Measurements from ENCODE around the gene JAG1. TPM values are rescaled to one million over a fixed set of nuclear protein-coding genes. Genes with fewer than 3 reads are reported as not detected.

Gene JAG1
- total and polyA plus RNA-seq, 2 donors from 2014 or later: 18.0 to 132 TPM

GRCh38 chr20:10668677-10669368 is 5.0 kb downstream of the JAG1 start:
- Histone ChIP-seq H3K36me3 (ENCODE audit: control insufficient read depth in 2 of 3, insufficient read depth in 3 of 3, low read length in 3 of 3) (peaks cover 0 to 15% (median 4%) of the 10 kb centered on the region in 3 donors), H3K9ac (ENCODE audit: low read length in 3 of 3) (peak overlapping the region in 1 of 3 donors; percentile 24), H3K9me3 (ENCODE audit: control insufficient read depth in 2 of 3, insufficient read depth in 1 of 3, low read length in 3 of 3) (no peaks in the 10 kb centered on the region), H3K27me3 (ENCODE audit: control insufficient read depth, insufficient read depth, low read length) (no peaks in the 10 kb centered on the region), H3K4me1 (ENCODE audit: control insufficient read depth in 2 of 3, insufficient read depth in 2 of 3, low read depth in 1 of 3, low read length in 3 of 3) (peaks cover 5 to 42% (median 16%) of the 10 kb centered on the region in 3 donors), H3K27ac (ENCODE audit: low read depth in 2 of 2, low read length in 2 of 2) (peak overlapping the region in 1 of 2 donors; percentile 16), H3K4me3 (ENCODE audit: low read length in 3 of 3) (peak overlapping the region; percentile 38 to 95 (median 44))
- no peak for TF ChIP-seq CTCF (IDR thresholded peaks at IDR 0.05; ENCODE audit: borderline replicate concordance, extremely low read depth, insufficient read depth)
- DNase-seq: no peak
- intact Hi-C loops (cut with DNase I): no loop called here
- no peak for FAIRE-seq

- no peak for FAIRE-seq
- peak overlapping the region in 2 of 3 donors; percentile 19 to 36 for H3K4me3 ChIP-seq (ENCODE audit: low read length in 3 of 3)
- H3K36me3 ChIP-seq (ENCODE audit: control insufficient read depth in 2 of 3, insufficient read depth in 3 of 3, low read length in 3 of 3): peaks cover 2 to 25% (median 7%) of the 10 kb centered on the region in 3 donors
- intact Hi-C loops (cut with DNase I): no loop called here
- H3K27me3 ChIP-seq (ENCODE audit: control insufficient read depth, insufficient read depth, low read length): no peaks in the 10 kb centered on the region
- TF ChIP-seq CTCF (IDR thresholded peaks at IDR 0.05; ENCODE audit: borderline replicate concordance, extremely low read depth, insufficient read depth): peak; percentile 3
- DNase-seq: peak in 4 of 5 donors; percentile 45 to 83 (median 64)
- H3K4me1 ChIP-seq (ENCODE audit: control insufficient read depth in 2 of 3, insufficient read depth in 2 of 3, low read depth in 1 of 3, low read length in 3 of 3): peaks cover 5 to 48% (median 16%) of the 10 kb centered on the region in 3 donors
- no peaks in the 10 kb centered on the region for H3K9me3 ChIP-seq (ENCODE audit: control insufficient read depth in 2 of 3, insufficient read depth in 1 of 3, low read length in 3 of 3)
- no peak overlapping the region for H3K9ac ChIP-seq (ENCODE audit: low read length in 3 of 3)
- H3K27ac ChIP-seq (ENCODE audit: low read depth in 2 of 2, low read length in 2 of 2): peak overlapping the region in 1 of 2 donors; percentile 81
These were observed 6.1 kb downstream of the JAG1 start for GRCh38 chr20:10667560-10668167.

GRCh38 chr20:10667077-10667401 is 6.8 kb downstream of the JAG1 start:
- H3K27ac ChIP-seq (ENCODE audit: low read depth in 2 of 2, low read length in 2 of 2): peak overlapping the region; percentile 29 to 81
- intact Hi-C loops (cut with DNase I): no loop called here
- H3K36me3 ChIP-seq (ENCODE audit: control insufficient read depth in 2 of 3, insufficient read depth in 3 of 3, low read length in 3 of 3): peaks cover 2 to 28% (median 7%) of the 10 kb centered on the region in 3 donors
- no peak overlapping the region for H3K9ac ChIP-seq (ENCODE audit: low read length in 3 of 3)
- peaks cover 5 to 51% (median 16%) of the 10 kb centered on the region in 3 donors for H3K4me1 ChIP-seq (ENCODE audit: control insufficient read depth in 2 of 3, insufficient read depth in 2 of 3, low read depth in 1 of 3, low read length in 3 of 3)
- peak in 2 of 5 donors; percentile 43 to 85 for DNase-seq
- H3K9me3 ChIP-seq (ENCODE audit: control insufficient read depth in 2 of 3, insufficient read depth in 1 of 3, low read length in 3 of 3): no peaks in the 10 kb centered on the region
- FAIRE-seq: no peak
- no peaks in the 10 kb centered on the region for H3K27me3 ChIP-seq (ENCODE audit: control insufficient read depth, insufficient read depth, low read length)
- H3K4me3 ChIP-seq (ENCODE audit: low read length in 3 of 3): peak overlapping the region in 1 of 3 donors; percentile 22
- no peak for TF ChIP-seq CTCF (IDR thresholded peaks at IDR 0.05; ENCODE audit: borderline replicate concordance, extremely low read depth, insufficient read depth)
